Measurements from ENCODE around the gene FRAS1.

GRCh38 chr4:78417603-78418002 is 360.5 kb downstream of the FRAS1 start:
- TF ChIP-seq CTCF (IDR thresholded peaks at IDR 0.05) (no peak), POLR2A (IDR thresholded peaks at IDR 0.05) (no peak)

Measured in Peyer's patch (tissue), 4 donors.